IPS-20b (cell line): ENCODE results near the gene MTCP1.

Experiments used
- H3K27ac ChIP-seq: one replicate; pipeline ENCODE4 v1.5.1; 2013; ENCODE audit warnings: low read length
- H3K27me3 ChIP-seq: 2 replicates; pipeline ENCODE4 v1.6.1; 2013; ENCODE audit warnings: mild to moderate bottlenecking, low read length, inconsistent platforms; ENCODE audit not compliant: insufficient read depth
- H3K36me3 ChIP-seq: 2 replicates; pipeline ENCODE4 v1.6.1; 2013; ENCODE audit warnings: low read depth, mild to moderate bottlenecking, inconsistent platforms, low read length, moderate library complexity; ENCODE audit not compliant: insufficient read depth
- H3K4me1 ChIP-seq: 2 replicates; pipeline ENCODE4 v1.6.1; 2013; ENCODE audit warnings: mild to moderate bottlenecking, control low read depth, inconsistent platforms, low read length, moderate library complexity; ENCODE audit not compliant: insufficient read depth
- H3K4me3 ChIP-seq: 2 replicates; pipeline ENCODE4 v1.5.1; 2013; ENCODE audit warnings: mild to moderate bottlenecking, low read length, inconsistent platforms
- H3K9ac ChIP-seq: 2 replicates; pipeline ENCODE4 v1.6.1; 2013; ENCODE audit warnings: low read depth, mild to moderate bottlenecking, inconsistent platforms, low read length, moderate library complexity
- H3K9me3 ChIP-seq: 2 replicates; pipeline ENCODE4 v1.6.1; 2013; ENCODE audit warnings: mild to moderate bottlenecking, low read depth, low read length, inconsistent platforms; ENCODE audit not compliant: insufficient read depth

Gene MTCP1, protein sequence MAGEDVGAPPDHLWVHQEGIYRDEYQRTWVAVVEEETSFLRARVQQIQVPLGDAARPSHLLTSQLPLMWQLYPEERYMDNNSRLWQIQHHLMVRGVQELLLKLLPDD

DNA sequence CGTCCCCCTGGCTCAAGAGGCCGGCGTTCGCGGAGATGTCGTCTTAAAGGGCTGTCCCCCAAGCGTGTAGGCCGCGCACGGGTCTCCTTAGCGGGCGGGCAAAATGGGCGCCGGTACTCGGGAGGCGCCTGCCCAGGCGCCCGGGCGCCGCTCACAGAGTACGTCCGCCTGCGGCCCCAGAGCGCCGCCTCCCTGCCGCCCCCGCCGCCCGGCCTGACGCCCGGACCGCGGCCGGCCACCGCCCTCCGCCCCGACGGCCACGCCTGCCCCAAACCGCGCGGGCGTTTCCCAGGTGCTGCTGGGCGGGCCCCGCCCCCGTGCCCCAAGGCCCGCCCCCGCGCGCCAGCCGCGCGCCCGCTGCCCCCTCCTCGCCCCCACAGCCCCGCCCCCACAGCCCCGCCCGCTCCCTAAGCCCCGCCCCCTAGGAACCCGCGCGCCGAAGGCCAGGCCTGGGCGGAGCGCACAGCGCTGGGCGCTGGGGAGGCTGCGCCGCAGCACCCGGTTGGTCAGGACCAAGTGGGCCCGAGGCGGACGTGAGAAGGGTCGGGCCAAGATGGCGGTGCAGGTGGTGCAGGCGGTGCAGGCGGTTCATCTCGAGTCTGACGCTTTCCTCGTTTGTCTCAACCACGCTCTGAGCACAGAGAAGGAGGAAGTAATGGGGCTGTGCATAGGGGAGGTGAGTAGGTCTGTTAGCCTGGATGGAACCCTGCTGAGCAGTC lies at the start of gene MTCP1, which contains the start of the genes BRCC3 and CMC4:
Gene MTCP1, minus strand, starts transcription at position 162 of the 719 bp plus-strand sequence. CDS start 5,126 bp downstream, outside the sequence.
Gene BRCC3, plus strand, starts transcription at position 534 of the 719 bp plus-strand sequence. Its CDS starts 20 bp downstream, at position 554.
Gene CMC4, minus strand, starts transcription at position 162 of the 719 bp plus-strand sequence. CDS start 7,113 bp downstream, outside the sequence.
- Histone ChIP-seq H3K27me3 (no peaks in the 10 kb centered on the region), H3K9me3 (no peaks in the 10 kb centered on the region), H3K36me3 (peaks cover 27% of the 10 kb centered on the region), H3K27ac (peak within 1 kb of the TSS; percentile 77), H3K4me3 (peak within 1 kb of the TSS; percentile 92), H3K9ac (peak within 1 kb of the TSS; percentile 90), H3K4me1 (no peaks in the 10 kb centered on the region)

DNA sequence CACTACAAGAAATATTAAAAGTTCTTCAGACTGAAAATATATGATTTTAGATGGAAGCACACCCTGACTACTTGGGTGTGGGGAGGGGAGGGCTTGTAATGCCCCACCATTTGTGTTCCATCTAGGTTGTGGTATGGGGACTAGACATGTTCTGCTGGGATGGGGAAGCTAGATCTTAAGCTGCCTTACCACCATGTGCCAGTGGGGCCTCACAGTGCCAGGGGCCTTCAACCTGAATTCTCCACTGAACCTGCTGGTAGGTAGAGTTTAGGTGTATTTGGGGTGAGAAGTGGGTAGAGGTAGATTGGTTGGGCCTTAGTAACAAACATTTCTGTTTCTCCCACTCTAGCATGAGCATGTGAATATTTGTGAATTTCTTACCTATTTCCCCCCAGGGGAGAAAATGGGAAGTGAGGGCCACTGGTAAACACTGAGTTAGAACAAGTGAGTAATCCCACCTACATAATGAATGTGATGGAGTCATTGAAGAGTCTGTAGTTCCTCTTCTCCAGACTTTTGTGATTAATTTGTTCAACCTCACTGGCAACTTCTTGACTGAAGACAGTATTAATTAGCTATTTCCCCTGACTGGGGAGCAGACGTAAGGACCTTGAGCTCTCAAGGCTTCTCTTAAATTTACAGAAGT lies 44.4 kb upstream of the MTCP1 start:
- Histone ChIP-seq H3K27me3 (no peaks in the 10 kb centered on the region), H3K36me3 (peaks cover 7% of the 10 kb centered on the region; the same call in 1 of the 2 replicates), H3K9ac (no peak overlapping the region), H3K4me1 (no peaks in the 10 kb centered on the region), H3K4me3 (no peak overlapping the region), H3K9me3 (no peaks in the 10 kb centered on the region), H3K27ac (no peak overlapping the region)

DNA sequence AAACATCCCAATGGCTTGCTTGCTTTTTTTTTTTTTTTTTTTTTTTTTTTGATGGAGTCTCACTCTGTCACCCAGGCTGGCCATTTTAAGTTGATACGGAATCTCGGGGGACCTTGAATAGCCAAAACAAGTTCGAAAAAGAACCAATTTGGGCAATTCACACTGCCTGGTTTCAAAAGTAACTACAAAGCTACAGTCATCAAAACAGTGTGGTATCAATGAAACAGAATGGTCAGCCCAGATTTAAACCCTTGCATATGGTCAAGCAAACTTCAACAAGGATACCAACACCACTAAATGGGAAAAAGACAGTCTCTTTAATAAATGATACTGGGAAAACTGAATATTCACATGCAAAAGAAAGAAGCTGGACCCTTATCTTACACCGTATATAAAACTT lies 42.2 kb upstream of the MTCP1 start:
- Histone ChIP-seq H3K27me3 (no peaks in the 10 kb centered on the region), H3K36me3 (no peaks in the 10 kb centered on the region; the same call in 1 of the 2 replicates), H3K9ac (no peak overlapping the region), H3K27ac (no peak overlapping the region), H3K4me1 (no peaks in the 10 kb centered on the region), H3K4me3 (no peak overlapping the region), H3K9me3 (no peaks in the 10 kb centered on the region)

DNA sequence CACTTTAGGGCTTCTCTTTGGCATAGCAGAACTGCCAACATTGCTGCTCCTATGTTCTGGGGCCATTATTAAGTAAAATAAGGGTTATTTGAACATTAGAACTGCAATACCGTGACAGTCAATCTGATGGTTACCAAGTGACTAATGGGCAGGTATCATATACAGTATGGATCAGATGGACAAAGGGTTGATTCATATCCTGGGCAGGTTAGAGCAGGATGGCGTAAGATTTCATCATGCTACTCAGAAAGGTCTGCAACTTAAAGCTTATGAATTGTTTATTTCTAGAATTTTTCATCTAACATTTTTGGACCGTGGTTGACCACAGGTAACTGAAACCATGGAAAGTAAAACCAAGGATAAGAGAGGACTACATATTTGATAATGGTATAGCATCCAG lies 41.2 kb upstream of the MTCP1 start:
- no peaks in the 10 kb centered on the region for H3K4me1 ChIP-seq
- H3K27ac ChIP-seq: no peak overlapping the region
- no peaks in the 10 kb centered on the region for H3K9me3 ChIP-seq
- H3K4me3 ChIP-seq: no peak overlapping the region
- no peaks in the 10 kb centered on the region for H3K36me3 ChIP-seq
- H3K27me3 ChIP-seq: no peaks in the 10 kb centered on the region
- H3K9ac ChIP-seq: no peak overlapping the region

- Histone ChIP-seq H3K4me3 (no peak overlapping the region), H3K27me3 (no peaks in the 10 kb centered on the region), H3K4me1 (no peaks in the 10 kb centered on the region), H3K9ac (no peak overlapping the region), H3K27ac (no peak overlapping the region), H3K9me3 (no peaks in the 10 kb centered on the region), H3K36me3 (no peaks in the 10 kb centered on the region)
Measured at GRCh38 chrX:155108427-155108826, 37.5 kb upstream of the MTCP1 start.

GRCh38 chrX:155105919-155106318 lies 35.0 kb upstream of the MTCP1 start:
- no peaks in the 10 kb centered on the region for H3K4me1 ChIP-seq

DNA sequence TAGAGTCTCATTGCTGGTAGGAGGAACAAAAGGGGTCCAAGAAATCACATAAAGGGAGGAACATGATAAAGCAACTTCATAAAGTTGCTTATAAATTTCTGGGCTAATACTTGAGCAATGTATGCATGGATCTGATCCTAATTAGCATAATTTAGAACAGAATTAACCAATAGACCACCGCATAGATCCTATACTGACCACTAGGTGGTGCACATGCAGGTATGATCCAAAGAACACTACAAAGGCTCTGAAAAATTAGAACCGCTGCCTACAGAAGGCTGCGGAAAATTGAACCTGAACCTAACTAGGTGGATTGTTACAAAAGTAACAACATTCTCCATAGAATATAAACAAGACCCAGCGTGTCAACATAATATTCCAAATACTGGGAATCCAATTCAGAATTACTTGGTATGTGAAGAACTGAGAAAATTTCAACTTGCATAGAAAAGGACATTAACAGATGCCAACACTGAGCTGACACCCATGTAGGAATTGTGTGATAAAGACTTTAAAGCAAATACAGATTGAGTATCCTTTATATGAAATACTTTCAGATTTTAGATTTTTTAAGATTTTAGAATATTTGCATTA lies 23.6 kb upstream of the MTCP1 start:
- peaks cover 25% of the 10 kb centered on the region; the same call in 1 of the 2 replicates for H3K36me3 ChIP-seq
- no peak overlapping the region for H3K4me3 ChIP-seq
- H3K27ac ChIP-seq: no peak overlapping the region
- no peaks in the 10 kb centered on the region for H3K4me1 ChIP-seq
- no peaks in the 10 kb centered on the region for H3K27me3 ChIP-seq
- no peaks in the 10 kb centered on the region for H3K9me3 ChIP-seq
- no peak overlapping the region for H3K9ac ChIP-seq

More at GRCh38 chrX:155105919-155106318, 35.0 kb upstream of the MTCP1 start:
- H3K9me3 ChIP-seq: no peaks in the 10 kb centered on the region
- H3K27ac ChIP-seq: no peak overlapping the region
- H3K9ac ChIP-seq: no peak overlapping the region
- no peaks in the 10 kb centered on the region for H3K36me3 ChIP-seq
- H3K4me3 ChIP-seq: no peak overlapping the region
- no peaks in the 10 kb centered on the region for H3K27me3 ChIP-seq

- no peaks in the 10 kb centered on the region for H3K9me3 ChIP-seq
- H3K36me3 ChIP-seq: peaks cover 26% of the 10 kb centered on the region; the same call in 1 of the 2 replicates
- H3K4me1 ChIP-seq: no peaks in the 10 kb centered on the region
- H3K27ac ChIP-seq: no peak overlapping the region
- H3K27me3 ChIP-seq: no peaks in the 10 kb centered on the region
- H3K4me3 ChIP-seq: no peak overlapping the region
- no peak overlapping the region for H3K9ac ChIP-seq
Measured at GRCh38 chrX:155086961-155087735, 16.2 kb upstream of the MTCP1 start.

DNA sequence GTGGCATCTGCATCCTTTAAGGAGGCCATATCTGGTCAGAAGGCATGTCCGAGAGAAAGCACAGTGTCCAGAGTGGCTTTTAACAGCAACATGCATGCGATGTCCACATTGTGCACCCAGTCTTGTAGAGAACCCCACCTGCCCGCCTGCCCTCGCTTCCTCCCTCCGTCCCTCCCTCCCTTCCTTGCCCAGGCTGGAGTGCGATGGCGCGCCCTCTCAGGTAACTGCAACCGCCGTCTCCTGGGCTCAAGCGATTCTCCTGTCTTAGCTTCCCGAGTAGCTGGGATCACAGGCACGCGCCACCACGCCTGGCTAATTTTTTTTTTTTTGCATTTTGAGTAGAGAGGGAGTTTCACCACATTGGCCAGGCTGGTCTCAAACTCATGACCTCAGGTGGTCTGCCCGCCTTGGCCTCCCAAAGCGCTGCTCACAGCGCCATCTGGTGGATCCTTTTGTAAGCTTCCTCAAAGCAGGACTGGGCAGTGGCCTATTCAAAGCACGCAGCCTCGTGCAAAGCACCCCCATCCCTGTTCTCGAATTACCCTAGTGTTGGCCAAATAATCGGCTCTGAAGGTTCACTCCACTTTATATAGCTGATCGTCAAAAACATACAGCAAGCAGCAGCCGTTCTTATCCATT lies 15.4 kb upstream of the MTCP1 start:
- no peak overlapping the region for H3K27ac ChIP-seq
- H3K4me3 ChIP-seq: no peak overlapping the region
- no peaks in the 10 kb centered on the region for H3K4me1 ChIP-seq
- peaks cover 26% of the 10 kb centered on the region; the same call in 1 of the 2 replicates for H3K36me3 ChIP-seq
- no peaks in the 10 kb centered on the region for H3K27me3 ChIP-seq
- no peak overlapping the region for H3K9ac ChIP-seq
- H3K9me3 ChIP-seq: no peaks in the 10 kb centered on the region

GRCh38 chrX:155071694-155072280 lies 851 bp upstream of the MTCP1 start:
- H3K4me3 ChIP-seq: peak overlapping the region; percentile 92
- peak overlapping the region; percentile 90 for H3K9ac ChIP-seq
- no peaks in the 10 kb centered on the region for H3K27me3 ChIP-seq
- H3K9me3 ChIP-seq: no peaks in the 10 kb centered on the region
- H3K36me3 ChIP-seq: peaks cover 31% of the 10 kb centered on the region
- H3K27ac ChIP-seq: no peak overlapping the region
- no peaks in the 10 kb centered on the region for H3K4me1 ChIP-seq
